Right kidney (tissue), 1 donor: ENCODE measurements around the gene ESRP2.

ENCODE experiments used
- DNase-seq: peaks from one replicate; pipeline ENCODE4 v3.0.0-alpha.2; 2016

ESRP2 gene

GRCh38 chr16:68217506-68217905 is 18.4 kb downstream of the ESRP2 start:
- DNase-seq, result no peak

GRCh38 chr16:68216240-68216639 is 19.7 kb downstream of the ESRP2 start:
- no peak for DNase-seq

GRCh38 chr16:68215302-68215701 is 20.6 kb downstream of the ESRP2 start:
- DNase-seq, result no peak

- no peak for DNase-seq
Measured at GRCh38 chr16:68214726-68215125, 21.2 kb downstream of the ESRP2 start.

- DNase-seq, result no peak
Measured at GRCh38 chr16:68206245-68206644, 29.7 kb downstream of the ESRP2 start.

- DNase-seq, result no peak
Measured at GRCh38 chr16:68202091-68202519, 33.8 kb downstream of the ESRP2 start.

GRCh38 chr16:68200088-68200783 is 35.7 kb downstream of the ESRP2 start:
- DNase-seq, result no peak

GRCh38 chr16:68197250-68197649 is 38.7 kb downstream of the ESRP2 start:
- DNase-seq, result no peak

GRCh38 chr16:68194251-68194650 is 41.7 kb downstream of the ESRP2 start:
- no peak for DNase-seq

- DNase-seq, result no peak
Measured at GRCh38 chr16:68190736-68191510, 45.0 kb downstream of the ESRP2 start.

GRCh38 chr16:68190081-68190480 is 45.8 kb downstream of the ESRP2 start:
- DNase-seq, result no peak

GRCh38 chr16:68188170-68188569 is 47.8 kb downstream of the ESRP2 start:
- no peak for DNase-seq

- DNase-seq, result no peak
Measured at GRCh38 chr16:68187505-68187904, 48.4 kb downstream of the ESRP2 start.

GRCh38 chr16:68186877-68187276 is 49.0 kb downstream of the ESRP2 start:
- DNase-seq, result no peak

- DNase-seq, result no peak
Measured at GRCh38 chr16:68183046-68183445, 52.9 kb downstream of the ESRP2 start.

- DNase-seq, result no peak
Measured at GRCh38 chr16:68179855-68180254, 56.1 kb downstream of the ESRP2 start.

- DNase-seq, result no peak
Measured at GRCh38 chr16:68179196-68179795, 56.6 kb downstream of the ESRP2 start.
